GM18508 (cell line): ENCODE measurements around the gene MYO1D.
"Not testable (repeated sequence)": the region's sequence is repeated elsewhere in the genome, so short reads cannot be mapped to it uniquely, and the experiment has no call there.

ENCODE experiments used
- ATAC-seq: cut with Tn5 transposase; IDR thresholded peaks from one replicate; pipeline ENCODE4 v1.9.1; 2021; ENCODE audit warnings: moderate number of reproducible peaks; ENCODE audit not compliant: insufficient read depth, unreplicated experiment

MYO1D gene

DNA sequence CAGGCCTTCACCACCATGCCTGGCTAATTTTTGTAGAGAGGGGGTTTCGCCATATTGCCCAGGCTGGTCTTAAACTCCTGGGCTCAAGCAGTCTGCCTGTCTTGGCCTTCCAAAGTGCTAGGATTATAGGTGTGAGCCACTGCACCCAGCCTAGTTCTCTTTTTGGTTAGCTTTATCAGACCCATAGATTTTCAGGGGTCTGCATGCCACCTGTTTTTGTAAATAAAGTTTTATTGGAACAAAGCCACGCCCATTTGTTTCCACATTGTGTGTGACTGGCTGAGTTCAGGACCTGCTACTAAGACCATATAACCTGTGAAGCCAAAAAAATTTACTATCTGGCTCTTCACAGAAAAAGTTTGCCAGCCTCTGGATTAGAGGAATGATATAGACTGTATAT is 425.0 kb downstream of the MYO1D start:
- no peak for ATAC-seq

- ATAC-seq, result not testable (repeated sequence)
Measured at GRCh38 chr17:32450379-32450778, 426.5 kb downstream of the MYO1D start.

DNA sequence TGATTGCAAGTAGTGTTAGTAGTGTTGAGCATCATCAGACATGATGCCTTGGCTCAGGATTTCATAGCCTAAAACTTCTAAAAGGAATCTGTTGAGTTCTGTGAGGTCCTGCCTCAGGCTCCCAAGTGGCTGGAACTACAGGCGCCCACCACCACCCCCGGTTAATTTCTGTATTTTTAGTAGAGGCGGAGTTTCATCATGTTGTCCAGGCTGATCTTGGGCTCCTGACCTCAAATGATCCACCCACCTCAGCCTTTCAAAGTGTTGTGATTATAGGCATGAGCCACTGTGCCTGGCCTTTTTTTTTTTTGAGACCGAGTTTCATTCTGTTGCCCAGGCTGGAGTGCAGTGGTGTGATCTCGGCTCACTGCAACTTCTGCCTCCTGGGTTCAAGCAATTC is 427.0 kb downstream of the MYO1D start:
- no peak for ATAC-seq

DNA sequence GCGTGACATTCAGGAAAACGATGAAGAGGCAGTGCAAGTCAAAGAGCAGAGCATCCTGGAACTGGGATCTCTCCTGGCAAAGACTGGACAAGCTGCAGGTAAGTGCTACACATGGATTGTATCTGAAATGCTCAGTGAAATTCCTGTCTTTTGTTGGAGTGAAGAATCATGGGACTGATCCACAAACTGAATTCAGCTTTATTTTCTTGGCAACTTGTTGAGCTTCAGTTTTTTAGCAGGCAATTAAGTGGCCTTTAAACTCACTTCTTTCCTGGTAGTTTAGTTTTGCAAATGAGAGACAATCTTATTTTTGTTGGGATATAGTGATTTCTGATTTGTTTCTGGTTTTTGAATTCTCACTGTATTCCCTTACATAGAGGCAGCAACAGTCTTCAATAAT is 430.0 kb downstream of the MYO1D start:
- ATAC-seq, result no peak

DNA sequence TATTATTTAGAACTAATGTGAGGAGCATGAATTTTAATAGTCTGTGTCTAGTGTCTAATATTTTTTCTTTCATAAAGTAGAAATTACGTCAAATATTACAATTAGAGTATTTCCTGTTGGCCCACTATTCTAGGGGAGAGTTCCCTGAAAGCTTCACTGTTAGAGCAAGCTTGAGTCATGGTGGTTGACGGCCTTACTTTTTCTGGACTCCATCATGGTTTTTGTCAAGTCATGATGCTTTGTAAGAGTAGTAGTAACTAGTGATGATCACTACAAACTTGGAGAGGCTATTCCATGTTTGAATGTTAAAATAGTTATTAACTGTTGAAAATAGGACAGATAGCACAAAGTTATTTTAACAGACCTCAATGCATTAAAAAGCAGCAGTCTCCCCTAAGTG is 431.0 kb downstream of the MYO1D start:
- ATAC-seq, result no peak

DNA sequence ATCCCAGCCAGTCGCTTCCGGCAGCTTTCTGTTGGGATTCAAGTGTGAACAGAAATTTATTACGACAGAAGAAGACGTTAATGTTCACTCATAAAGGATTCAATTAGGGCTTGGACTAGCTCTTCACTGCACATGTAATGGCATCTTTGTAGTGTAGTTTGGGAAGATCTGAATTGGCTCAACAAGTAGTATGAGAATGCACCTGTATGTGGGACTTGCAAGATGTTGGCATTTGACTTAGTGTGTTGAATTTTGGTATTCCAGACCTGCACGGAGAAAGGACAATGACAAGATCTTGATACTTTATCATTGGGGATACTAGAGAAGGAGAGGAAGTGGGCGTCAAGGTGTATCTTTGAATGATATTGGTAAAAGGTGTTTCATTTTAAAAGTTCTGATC is 431.4 kb downstream of the MYO1D start:
- ATAC-seq, result no peak

DNA sequence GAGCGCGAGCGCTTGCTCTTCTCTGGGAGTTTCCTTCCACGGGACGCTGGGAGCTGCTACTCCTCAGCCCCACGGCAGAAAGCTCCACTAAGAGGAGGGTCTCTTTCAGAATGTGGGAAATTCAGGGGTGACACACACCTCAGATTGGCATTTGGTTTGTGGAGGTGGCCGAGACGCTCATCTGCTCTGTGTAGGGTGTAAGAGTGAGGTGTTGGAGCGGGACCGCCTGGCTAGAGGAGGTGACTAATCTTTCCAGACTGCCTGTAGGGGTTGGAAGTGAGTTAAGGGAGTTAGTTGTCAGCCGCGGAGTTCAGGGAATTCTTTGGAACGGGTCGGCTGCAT is 431.9 kb downstream of the MYO1D start:
- ATAC-seq, result peak; percentile 7

GRCh38 chr17:32444301-32445073 is 432.4 kb downstream of the MYO1D start, which contains the start of gene PSMD11:
TSS of gene PSMD11 (plus strand) at chr17:32444510. CDS start at chr17:32444524, 14 bp downstream.
- peak; percentile 70 for ATAC-seq

DNA sequence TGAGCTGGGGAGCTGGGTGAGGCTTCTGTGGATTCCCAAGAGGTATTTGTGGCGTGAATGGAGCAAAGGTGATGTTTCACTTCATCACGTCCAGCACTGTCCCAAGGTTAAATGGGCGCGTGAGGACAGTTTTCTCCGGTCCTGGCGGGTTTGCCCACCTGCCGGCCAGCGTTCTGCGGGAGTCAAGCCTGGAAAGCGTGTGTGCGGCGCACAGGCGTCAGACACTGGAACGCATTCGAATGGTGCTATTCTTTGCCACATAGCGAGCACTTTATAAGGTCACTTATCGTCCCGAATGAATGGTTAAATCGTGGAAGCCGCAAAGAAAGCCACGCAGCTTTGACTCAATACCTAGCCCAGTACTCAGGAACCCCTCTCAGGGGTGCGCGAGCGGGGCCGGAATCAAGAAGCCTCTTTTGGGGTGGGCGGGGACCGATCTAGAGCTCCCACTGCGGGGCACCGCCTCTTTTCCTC is 433.1 kb downstream of the MYO1D start:
- no peak for ATAC-seq
